HG02763 (cell line): Measurements from ENCODE around the gene LDB1.

Experiments used
- ATAC-seq: cut with Tn5 transposase; IDR thresholded peaks from one replicate; pipeline ENCODE4 v1.9.1; 2021; ENCODE audit warnings: mild to moderate bottlenecking, moderate library complexity; ENCODE audit not compliant: unreplicated experiment

Gene LDB1

GRCh38 chr10:102120142-102120990, at the start of gene LDB1:
Gene LDB1, minus strand, starts transcription at chr10:102120368. Its CDS starts 258 bp downstream, at chr10:102120110.
- ATAC-seq: peak; percentile 60

DNA sequence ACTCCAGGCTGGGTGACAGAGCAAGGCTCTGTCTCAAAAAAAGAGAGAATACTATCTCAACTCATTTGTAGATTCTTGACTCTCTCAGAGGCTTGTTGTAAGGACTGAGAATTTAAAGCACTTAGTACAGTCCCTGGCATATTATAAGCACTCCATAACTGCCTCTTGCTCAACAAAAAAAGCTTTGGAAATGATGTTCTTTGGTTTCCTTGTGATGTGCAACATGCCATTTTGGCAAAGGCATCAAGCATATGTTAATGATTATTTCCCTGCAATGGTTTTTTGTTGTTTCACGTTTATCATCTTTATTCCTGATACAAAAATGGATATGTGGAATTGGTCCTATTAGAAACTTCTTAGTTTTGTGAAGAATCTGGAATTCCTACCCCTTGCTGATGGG, 47.7 kb upstream of the LDB1 start:
- ATAC-seq: no peak

GRCh38 chr10:102163342-102163989, 43.3 kb upstream of the LDB1 start:
- ATAC-seq: no peak

- ATAC-seq: no peak
Measured at GRCh38 chr10:102159831-102160230, 39.7 kb upstream of the LDB1 start.

DNA sequence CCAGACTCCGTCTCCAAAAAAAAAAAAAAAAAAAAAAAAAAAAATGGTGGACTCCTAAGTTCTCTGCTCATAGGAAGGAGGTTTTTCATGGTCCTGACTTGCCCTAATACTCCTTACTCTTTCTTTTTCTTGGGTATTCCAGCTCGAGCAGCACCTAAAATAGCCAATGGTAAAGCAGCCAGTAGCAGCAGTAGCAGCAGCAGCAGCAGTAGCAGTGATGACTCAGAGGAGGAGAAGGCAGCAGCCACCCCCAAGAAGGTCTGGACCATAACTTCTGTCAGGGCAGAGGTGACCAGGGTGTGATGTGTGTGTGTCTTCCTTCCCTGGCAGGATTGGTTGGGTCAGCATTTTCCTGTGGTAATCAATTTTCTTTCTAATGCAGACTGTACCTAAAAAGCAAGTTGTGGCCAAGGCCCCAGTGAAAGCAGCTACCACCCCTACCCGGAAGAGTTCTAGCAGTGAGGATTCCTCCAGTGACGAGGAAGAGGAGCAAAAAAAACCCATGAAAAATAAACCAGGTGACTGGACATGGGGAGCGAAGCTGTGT, 39.0 kb upstream of the LDB1 start:
- no peak for ATAC-seq

- ATAC-seq: no peak
Measured at GRCh38 chr10:102157224-102157623, 37.1 kb upstream of the LDB1 start.

GRCh38 chr10:102154466-102155116, 34.4 kb upstream of the LDB1 start:
- ATAC-seq: no peak

- no peak for ATAC-seq
Measured at GRCh38 chr10:102153093-102153620, 33.0 kb upstream of the LDB1 start.

DNA sequence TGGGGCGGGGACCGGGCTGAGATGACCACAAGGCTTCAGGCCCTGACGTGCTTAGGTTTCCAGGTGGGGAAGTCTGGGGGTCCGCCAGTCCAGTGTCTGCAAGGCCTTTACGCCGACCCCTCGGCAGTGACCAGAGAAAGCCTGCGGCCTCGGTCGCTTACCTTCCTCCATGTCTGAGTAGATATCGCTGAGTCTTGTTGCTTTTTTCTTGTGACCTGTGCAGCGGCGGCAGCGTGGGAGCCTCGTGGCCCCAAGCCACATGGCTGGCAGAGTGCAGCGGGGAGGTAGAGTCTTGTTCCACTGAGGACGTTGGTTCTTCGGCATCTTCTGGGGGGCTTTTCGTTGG, 32.4 kb upstream of the LDB1 start:
- peak; percentile 15 for ATAC-seq

DNA sequence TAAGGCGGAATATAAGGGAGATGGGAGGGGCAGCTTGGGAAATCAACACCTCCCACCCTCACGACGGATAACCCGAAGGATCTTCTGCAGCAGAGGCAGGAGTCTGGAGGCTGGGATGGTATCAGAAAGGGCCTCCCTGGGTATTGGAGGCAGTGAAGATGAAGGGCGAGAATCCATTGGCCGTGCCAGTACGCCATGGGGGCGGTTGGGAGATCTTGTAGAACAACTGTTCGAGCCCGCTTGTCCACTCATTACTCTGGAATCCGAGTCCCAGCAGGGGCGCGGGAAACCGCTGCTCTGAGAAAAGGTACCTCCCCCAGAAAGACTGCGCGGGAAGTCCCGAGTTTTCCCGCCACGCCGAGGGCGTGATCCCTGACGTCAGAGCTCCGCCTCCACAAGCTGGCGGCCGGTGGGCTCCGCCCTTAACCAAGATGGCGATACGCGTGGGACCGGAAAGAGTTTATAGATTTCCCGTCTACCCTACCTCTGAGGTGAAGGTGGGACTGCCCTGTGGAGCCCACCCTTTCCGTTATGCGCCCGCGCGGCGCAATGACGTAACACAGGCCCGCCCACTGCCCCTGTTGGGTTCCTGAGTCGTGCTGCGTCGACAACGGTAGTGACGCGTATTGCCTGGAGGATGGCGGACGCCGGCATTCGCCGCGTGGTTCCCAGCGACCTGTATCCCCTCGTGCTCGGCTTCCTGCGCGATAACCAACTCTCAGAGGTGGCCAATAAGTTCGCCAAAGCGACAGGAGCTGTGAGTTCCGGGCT, 31.8 kb upstream of the LDB1 start, which contains the start of gene NOLC1:
TSS of gene NOLC1 (plus strand) at position 616 of the 771 bp plus-strand sequence. CDS start at position 638, 22 bp downstream.
- ATAC-seq: peak; percentile 88

- no peak for ATAC-seq
Measured at GRCh38 chr10:102150970-102151773, 31.0 kb upstream of the LDB1 start.

GRCh38 chr10:102148275-102148674, 28.1 kb upstream of the LDB1 start:
- ATAC-seq: no peak

DNA sequence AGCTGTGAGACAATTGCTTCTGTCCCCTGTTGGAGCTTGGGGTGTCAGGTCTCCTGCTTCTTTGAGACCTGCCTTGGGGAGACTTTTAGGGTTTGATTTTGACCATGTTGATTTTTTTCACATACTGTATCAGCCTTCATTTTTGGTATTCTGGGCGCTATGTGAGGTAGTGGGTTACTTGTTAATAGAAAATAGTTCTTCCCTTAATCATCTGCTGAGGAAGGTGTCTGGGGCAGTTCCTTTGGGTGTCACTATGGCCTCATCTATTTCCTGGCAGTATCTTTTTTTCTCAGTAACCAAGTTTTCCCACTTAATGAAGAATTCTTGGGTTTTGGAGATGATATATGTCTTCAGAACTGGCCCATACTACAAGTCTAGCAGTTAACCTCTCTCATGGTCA, 27.4 kb upstream of the LDB1 start:
- no peak for ATAC-seq

- ATAC-seq: no peak
Measured at GRCh38 chr10:102146971-102147428, 26.8 kb upstream of the LDB1 start.

GRCh38 chr10:102141583-102142107, 21.5 kb upstream of the LDB1 start:
- no peak for ATAC-seq

DNA sequence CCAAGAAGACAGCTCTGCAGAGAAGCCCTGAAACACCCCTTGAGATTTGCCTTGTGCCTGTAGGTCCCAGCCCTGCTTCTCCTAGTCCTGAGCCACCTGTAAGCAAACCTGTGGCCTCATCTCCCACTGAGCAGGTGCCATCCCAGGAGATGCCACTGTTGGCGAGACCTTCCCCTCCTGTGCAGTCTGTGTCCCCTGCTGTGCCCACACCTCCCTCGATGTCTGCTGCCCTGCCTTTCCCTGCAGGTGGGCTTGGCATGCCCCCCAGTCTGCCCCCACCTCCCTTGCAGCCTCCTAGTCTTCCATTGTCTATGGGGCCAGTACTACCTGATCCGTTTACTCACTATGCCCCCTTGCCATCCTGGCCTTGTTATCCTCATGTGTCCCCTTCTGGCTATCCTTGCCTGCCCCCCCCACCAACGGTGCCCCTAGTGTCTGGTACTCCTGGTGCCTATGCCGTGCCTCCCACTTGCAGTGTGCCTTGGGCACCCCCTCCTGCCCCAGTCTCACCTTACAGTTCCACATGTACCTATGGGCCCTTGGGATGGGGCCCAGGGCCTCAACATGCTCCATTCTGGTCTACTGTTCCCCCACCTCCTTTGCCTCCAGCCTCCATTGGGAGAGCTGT, 20.9 kb upstream of the LDB1 start:
- ATAC-seq: no peak

- ATAC-seq: no peak
Measured at GRCh38 chr10:102140218-102140617, 20.1 kb upstream of the LDB1 start.

GRCh38 chr10:102139281-102140110, 19.3 kb upstream of the LDB1 start:
- ATAC-seq: no peak
